ENCODE results near the gene BRD9.
"Not testable (repeated sequence)": the region's sequence is repeated elsewhere in the genome, so short reads cannot be mapped to it uniquely, and the experiment has no call there.

BRD9 gene

DNA sequence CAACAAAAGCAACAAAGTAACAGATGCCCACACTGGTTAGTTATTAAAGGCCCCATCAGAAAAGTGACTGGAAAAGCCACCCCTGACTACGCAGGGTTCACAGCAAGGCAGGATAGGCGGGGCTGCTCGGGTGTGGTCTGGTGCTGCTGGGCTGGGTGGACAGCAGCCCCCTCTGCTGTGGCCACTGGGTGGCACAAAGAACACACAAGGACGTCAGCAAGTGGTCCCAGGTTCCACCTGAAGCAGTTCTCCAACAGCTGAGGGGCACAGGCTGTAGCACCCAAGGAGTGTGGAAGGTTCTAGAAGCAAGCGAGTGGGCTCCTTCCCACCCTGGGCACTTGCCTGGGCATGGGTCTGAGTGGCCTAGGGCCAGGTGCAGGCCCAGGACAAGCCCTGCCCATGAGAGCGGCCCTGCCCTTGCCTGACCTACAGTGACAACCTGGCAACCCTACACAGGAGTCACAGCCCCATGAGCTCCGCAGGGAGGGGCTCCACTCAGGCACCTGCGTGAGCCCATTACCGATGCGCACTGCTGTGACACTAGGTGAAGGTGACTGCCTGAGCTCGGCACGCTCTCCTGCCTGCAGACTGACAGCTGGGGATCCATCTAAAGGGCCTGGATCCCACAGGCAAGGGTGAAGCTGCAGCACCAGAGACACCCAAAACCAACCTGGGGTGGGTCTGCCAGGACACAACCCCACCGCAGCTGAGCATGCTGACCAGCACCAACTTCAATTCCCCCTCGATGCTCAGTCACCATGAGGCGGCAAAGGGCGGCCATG is 8.1 kb downstream of the BRD9 start:
- no peak for TF ChIP-seq ELF4 (IDR thresholded peaks at IDR 0.05)
- CTCF ChIA-PET, result no interaction called here
- no peak for DNase-seq (ENCODE audit: extremely low spot score)
- POLR2A ChIA-PET, result interaction anchor here (1.7 kb wide), 1 partner anchor 8 kb away, joined by 6 read pairs; the partner anchor contains the start of genes BRD9 and TRIP13

DNA sequence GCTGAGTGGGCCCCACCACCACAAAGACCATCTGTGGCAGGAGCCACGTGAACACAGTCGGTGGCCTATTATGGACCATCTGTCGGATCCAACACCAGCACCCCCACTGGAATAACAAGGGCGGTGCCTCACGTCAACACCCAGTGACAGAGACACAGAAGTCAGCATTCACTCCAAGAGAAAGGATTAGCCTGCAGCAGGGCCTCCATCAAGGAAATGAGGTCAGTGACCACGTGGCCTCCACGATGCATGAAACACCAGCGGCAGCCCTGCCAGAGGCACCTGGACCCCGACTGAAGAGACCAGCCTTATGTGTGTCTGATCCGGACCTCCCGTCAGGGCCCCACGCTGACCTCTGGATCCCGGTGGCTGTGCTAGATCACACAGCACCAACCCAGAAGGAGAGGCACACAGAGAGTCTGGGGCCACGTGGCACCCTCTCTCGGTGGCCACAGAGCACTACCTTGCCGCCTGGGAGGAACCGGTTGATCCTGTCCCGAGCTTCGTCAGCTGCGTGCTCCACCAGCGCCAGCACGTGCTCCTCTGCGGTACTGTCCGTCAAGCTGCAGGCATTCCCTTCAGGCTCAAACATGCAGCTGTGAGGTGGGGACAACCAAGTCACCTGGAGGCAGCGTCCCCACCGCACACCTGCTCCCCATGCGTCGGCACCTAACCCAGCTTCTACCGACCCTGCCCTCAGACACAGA is 9.0 kb downstream of the BRD9 start:
- POLR2A ChIA-PET, result interaction anchor here (1.7 kb wide), 1 partner anchor 9 kb away, joined by 6 read pairs; the partner anchor contains the start of genes BRD9 and TRIP13
- no peak for DNase-seq (ENCODE audit: extremely low spot score)
- no peak for TF ChIP-seq FOXK2 (IDR thresholded peaks at IDR 0.05)
- no peak for TF ChIP-seq ZNF384 (IDR thresholded peaks at IDR 0.05)
- TF ChIP-seq SP1 (IDR thresholded peaks at IDR 0.05), result no peak
- TF ChIP-seq ARNT (IDR thresholded peaks at IDR 0.05), result no peak
- TF ChIP-seq HDGF (IDR thresholded peaks at IDR 0.05; ENCODE audit: borderline replicate concordance), result no peak
- TF ChIP-seq LEF1 (IDR thresholded peaks at IDR 0.05; ENCODE audit: borderline replicate concordance), result no peak
- TF ChIP-seq L3MBTL2 (conservative IDR thresholded peaks at IDR 0.05), result no peak
- TF ChIP-seq BHLHE40 (IDR thresholded peaks at IDR 0.05; ENCODE audit: borderline replicate concordance), result no peak
- TF ChIP-seq TARDBP (IDR thresholded peaks at IDR 0.05), result no peak
- TF ChIP-seq, protein P1, sequence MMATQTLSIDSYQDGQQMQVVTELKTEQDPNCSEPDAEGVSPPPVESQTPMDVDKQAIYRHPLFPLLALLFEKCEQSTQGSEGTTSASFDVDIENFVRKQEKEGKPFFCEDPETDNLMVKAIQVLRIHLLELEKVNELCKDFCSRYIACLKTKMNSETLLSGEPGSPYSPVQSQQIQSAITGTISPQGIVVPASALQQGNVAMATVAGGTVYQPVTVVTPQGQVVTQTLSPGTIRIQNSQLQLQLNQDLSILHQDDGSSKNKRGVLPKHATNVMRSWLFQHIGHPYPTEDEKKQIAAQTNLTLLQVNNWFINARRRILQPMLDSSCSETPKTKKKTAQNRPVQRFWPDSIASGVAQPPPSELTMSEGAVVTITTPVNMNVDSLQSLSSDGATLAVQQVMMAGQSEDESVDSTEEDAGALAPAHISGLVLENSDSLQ (IDR thresholded peaks at IDR 0.05), result no peak
- CTCF ChIA-PET, result no interaction called here

DNA sequence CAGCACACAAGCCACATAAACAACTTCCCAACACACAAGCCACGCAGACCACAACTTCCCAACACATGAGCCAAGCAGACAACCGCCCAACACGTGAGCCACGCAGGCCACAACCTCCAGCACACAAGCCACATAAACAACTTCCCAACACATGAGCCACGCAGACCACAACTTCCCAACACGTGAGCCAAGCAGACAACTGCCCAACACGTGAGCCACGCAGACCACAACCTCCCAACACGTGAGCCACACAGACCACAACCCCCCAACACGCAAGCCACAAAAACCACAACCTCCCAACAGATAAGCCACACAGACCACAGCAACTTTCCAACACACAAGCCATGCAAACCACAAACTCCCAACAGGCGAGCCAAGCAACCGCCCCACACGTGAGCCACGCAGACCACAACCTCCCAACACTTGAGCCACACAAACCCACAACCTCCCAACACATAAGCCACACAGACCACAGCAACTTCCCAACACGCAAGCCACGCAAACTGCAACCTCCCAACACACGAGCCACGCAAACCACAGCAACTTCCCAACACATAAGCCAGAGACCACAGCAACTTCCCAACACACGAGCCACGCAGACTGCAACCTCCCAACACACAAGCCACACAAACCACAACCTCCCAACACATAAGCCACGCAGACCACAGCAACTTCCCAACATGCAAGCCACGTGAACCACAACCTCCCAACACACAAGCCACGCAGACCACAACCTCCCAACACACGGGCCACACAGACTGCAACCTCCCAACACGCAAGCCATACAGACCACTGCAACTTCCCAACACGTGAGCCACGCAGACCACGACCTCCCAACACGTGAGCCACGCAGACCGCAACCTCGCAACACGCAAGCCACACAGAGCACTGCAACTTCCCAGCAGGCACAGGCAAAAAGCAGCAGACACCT is 10.1 kb downstream of the BRD9 start:
- POLR2A ChIA-PET, result no interaction called here
- DNase-seq (ENCODE audit: extremely low spot score), result no peak
- CTCF ChIA-PET, result no interaction called here
- no peak for TF ChIP-seq FOXM1 (IDR thresholded peaks at IDR 0.05; ENCODE audit: borderline replicate concordance)
- no peak for TF ChIP-seq SUZ12 (IDR thresholded peaks at IDR 0.05)
- TF ChIP-seq, protein P1 (IDR thresholded peaks at IDR 0.05), result no peak
- TF ChIP-seq LEF1 (IDR thresholded peaks at IDR 0.05; ENCODE audit: borderline replicate concordance), result no peak
- no peak for TF ChIP-seq ELF4 (IDR thresholded peaks at IDR 0.05)

DNA sequence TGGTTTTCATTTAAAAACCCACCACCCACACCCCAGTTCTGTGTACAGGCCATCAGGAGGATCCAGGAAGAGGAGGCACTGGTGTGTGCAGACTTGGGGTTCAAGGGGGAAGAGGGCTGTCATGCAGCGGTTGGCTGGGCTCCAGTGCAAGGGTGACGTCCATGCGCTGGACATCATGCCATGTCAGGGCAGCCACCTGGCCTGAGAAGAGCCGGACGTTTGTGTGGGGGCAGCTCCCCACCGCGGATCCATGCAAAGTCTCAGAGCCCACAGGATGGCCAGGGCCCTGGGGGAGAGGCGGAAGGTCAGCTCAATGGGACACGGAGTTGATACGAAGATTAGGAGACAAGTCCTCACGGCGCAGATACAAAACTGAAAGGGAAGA is 11.1 kb downstream of the BRD9 start:
- TF ChIP-seq LEF1 (IDR thresholded peaks at IDR 0.05; ENCODE audit: borderline replicate concordance) (no peak), FOXM1 (IDR thresholded peaks at IDR 0.05; ENCODE audit: borderline replicate concordance) (no peak), SP1 (IDR thresholded peaks at IDR 0.05) (no peak), ARNT (IDR thresholded peaks at IDR 0.05) (no peak), HDGF (IDR thresholded peaks at IDR 0.05; ENCODE audit: borderline replicate concordance) (no peak), FOXA1 (IDR thresholded peaks at IDR 0.05) (no peak), ZNF384 (IDR thresholded peaks at IDR 0.05) (no peak), CTBP1 (IDR thresholded peaks at IDR 0.05; ENCODE audit: borderline replicate concordance) (no peak), BHLHE40 (IDR thresholded peaks at IDR 0.05; ENCODE audit: borderline replicate concordance) (no peak), NFRKB (IDR thresholded peaks at IDR 0.05) (no peak), FOXK2 (IDR thresholded peaks at IDR 0.05) (no peak), ELF4 (IDR thresholded peaks at IDR 0.05) (no peak), SUZ12 (IDR thresholded peaks at IDR 0.05) (no peak)
- TF ChIP-seq, protein P1 (IDR thresholded peaks at IDR 0.05), result no peak
- ChIA-PET POLR2A (interaction anchor here (0.8 kb wide), 1 partner anchor 11 kb away, joined by 4 read pairs; the partner anchor contains the start of genes BRD9 and TRIP13), CTCF (no interaction called here)
- DNase-seq (ENCODE audit: extremely low spot score), result no peak

DNA sequence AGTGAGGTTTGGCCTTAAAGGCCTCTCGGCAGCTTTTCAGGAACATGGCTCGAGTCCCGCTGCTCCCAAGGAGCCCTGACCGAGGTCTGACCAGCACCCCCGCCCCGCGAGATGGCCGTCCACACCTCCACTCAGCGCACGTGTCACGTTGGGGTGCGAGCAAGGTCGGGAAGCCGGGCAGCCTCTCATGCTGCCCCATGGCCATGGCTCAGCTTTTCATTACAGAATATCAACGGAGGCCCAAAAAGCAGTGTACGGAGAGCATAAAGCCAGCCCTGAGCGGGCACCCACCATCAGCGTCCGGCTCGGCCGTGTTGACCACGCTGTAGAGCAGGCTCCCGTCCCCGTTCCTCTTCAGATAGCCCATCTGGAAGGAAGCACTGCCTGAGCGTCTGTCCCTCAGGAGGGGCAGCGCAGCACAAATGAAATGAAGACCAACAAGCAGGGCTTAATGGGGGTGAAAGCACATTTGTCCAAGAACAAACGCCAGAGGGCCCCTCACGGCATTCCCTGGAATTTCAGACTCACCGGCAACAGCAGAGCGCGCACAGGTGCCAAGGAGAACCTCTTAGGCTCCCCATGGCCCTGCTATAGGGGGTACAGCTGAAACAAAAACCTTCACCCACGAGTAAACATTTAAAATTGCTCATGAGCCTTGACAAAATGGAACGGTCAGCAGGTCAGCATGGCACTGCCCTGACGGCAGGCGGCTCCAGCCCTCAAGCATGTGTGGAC is 11.6 kb downstream of the BRD9 start:
- ChIA-PET CTCF (no interaction called here), POLR2A (interaction anchor here (0.8 kb wide), 2 partner anchors 12 to 19 kb away, joined by 3 to 4 read pairs; partner anchors contain the start of genes BRD9 and TRIP13)
- no peak for DNase-seq (ENCODE audit: extremely low spot score)
- TF ChIP-seq NFRKB (IDR thresholded peaks at IDR 0.05) (no peak), ZNF384 (IDR thresholded peaks at IDR 0.05) (no peak), ARNT (IDR thresholded peaks at IDR 0.05) (no peak), FOXM1 (IDR thresholded peaks at IDR 0.05; ENCODE audit: borderline replicate concordance) (no peak), HDGF (IDR thresholded peaks at IDR 0.05; ENCODE audit: borderline replicate concordance) (no peak), L3MBTL2 (conservative IDR thresholded peaks at IDR 0.05) (no peak), BHLHE40 (IDR thresholded peaks at IDR 0.05; ENCODE audit: borderline replicate concordance) (no peak), FOXA1 (IDR thresholded peaks at IDR 0.05) (no peak), FOXK2 (IDR thresholded peaks at IDR 0.05) (no peak), SUZ12 (IDR thresholded peaks at IDR 0.05) (no peak), TARDBP (IDR thresholded peaks at IDR 0.05) (no peak), SP1 (IDR thresholded peaks at IDR 0.05) (no peak), CTBP1 (IDR thresholded peaks at IDR 0.05; ENCODE audit: borderline replicate concordance) (no peak)
- TF ChIP-seq, protein P1 (IDR thresholded peaks at IDR 0.05), result no peak

DNA sequence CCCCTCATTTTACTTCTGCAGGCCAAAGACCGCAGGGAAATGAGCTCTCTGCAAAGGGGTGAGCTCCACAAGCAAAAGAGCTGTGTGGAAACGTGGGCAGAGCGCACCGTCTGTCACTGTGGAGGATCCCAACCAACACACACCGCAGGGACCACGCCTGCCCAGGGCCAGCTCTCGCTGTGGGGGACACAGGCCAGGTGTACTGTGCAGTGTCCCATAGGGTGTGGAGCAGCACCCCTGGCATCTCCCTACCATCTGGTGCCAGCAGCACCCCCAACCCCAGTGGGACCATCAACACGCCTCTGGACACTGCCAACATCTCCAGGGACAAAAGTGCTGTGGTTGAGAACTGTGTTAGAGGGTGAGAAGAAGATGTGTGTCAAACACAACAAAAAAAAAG is 13.9 kb downstream of the BRD9 start:
- DNase-seq (ENCODE audit: extremely low spot score); POLR2A ChIA-PET; CTCF ChIA-PET: not testable (repeated sequence)

All from HEK293T (cell line).